C4-2B (cell line): ENCODE data around the gene ZNF580.

Experiments
- H3K27ac ChIP-seq: fragments of 450-650 bp; 2 replicates; pipeline ENCODE4 v1.5.1; 2017
- ZFX ChIP-seq: fragments of 450-650 bp; IDR thresholded peaks from 2 replicates; pipeline ENCODE4 v1.6.1; 2017
- TF ChIP-seq, protein P1 (sequence below): fragments of 450-650 bp; conservative IDR thresholded peaks from 2 replicates; pipeline ENCODE4 v1.5.1; 2017; ENCODE audit warnings: mild to moderate bottlenecking

The ZNF580 gene

DNA sequence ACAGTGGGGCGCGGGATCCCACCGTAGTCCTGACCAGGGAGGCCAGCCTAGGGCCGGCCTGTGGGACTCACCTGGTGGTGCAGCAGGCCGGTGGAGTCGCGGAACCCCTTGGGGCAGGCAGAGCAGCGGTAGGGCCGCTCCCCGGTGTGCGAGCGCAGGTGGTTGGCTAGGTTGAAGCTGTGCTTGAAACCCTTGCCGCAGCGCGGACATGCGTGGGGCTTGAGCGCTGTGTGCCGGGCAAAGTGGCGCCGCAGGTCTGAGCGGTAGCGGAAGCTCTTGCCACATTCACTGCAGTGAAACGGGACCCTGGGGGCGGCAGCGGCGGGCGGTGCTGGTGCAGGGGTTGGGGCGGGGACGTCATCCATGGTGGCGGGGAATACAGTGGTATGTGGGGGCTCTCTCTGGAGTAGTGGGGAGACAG is 43.3 kb upstream of the ZNF580 start:
- H3K27ac ChIP-seq = no peak overlapping the region
- TF ChIP-seq ZFX = no peak
- TF ChIP-seq, protein P1, sequence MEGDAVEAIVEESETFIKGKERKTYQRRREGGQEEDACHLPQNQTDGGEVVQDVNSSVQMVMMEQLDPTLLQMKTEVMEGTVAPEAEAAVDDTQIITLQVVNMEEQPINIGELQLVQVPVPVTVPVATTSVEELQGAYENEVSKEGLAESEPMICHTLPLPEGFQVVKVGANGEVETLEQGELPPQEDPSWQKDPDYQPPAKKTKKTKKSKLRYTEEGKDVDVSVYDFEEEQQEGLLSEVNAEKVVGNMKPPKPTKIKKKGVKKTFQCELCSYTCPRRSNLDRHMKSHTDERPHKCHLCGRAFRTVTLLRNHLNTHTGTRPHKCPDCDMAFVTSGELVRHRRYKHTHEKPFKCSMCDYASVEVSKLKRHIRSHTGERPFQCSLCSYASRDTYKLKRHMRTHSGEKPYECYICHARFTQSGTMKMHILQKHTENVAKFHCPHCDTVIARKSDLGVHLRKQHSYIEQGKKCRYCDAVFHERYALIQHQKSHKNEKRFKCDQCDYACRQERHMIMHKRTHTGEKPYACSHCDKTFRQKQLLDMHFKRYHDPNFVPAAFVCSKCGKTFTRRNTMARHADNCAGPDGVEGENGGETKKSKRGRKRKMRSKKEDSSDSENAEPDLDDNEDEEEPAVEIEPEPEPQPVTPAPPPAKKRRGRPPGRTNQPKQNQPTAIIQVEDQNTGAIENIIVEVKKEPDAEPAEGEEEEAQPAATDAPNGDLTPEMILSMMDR = no peak

- H3K27ac ChIP-seq = no peak overlapping the region
- TF ChIP-seq, protein P1 = no peak
- TF ChIP-seq ZFX = no peak
These were observed 42.8 kb upstream of the ZNF580 start for GRCh38 chr19:55598034-55598433.

DNA sequence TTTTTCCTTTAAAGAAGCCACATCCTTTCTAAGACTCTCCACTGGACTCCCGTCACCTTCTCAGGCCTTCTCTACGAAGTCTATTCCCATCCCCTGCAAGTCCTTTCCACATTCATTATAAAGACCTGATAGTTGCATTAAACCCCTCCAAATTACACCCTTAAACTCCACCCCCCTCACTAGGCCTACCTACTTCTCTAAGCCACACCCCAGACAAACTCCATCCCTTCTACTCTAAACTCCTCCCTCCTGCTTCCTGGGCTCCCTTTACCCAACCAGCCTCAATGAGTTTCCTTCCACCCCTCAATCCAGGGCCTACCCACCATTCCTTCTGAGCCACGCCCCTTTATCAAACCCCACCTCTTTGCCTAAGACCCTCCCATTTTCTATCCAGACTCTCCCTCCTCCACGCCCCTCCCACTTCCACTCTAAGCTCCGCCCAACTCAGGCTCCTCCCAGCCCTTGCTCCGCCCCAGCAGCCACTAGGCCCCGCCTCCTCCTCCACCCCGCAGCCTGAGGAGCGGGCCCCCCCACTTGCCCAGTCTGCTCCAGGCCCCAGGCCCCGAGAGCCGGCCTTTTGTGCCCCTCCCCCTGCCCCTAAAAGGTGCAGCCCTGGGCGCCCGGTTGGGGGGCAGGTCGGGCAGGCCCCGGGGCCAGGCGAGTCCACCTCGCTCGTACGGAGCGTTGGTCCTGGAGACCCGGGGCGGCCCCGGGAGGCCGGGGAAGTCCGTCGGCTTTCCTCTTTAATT is 41.9 kb upstream of the ZNF580 start:
- peak overlapping the region; percentile 91 for H3K27ac ChIP-seq
- TF ChIP-seq, protein P1 = no peak
- peak; percentile 23; the same call in 1 of the 2 replicates for TF ChIP-seq ZFX

GRCh38 chr19:55599468-55599841 is 41.3 kb upstream of the ZNF580 start, which contains the start of gene FIZ1:
Gene FIZ1, minus strand, starts transcription at chr19:55599517. Its CDS starts 1,652 bp downstream, at chr19:55597865.
- TF ChIP-seq, protein P1 = no peak
- no peak; the same call in 1 of the 2 replicates for TF ChIP-seq ZFX
- peak within 1 kb of the TSS; percentile 91 for H3K27ac ChIP-seq

DNA sequence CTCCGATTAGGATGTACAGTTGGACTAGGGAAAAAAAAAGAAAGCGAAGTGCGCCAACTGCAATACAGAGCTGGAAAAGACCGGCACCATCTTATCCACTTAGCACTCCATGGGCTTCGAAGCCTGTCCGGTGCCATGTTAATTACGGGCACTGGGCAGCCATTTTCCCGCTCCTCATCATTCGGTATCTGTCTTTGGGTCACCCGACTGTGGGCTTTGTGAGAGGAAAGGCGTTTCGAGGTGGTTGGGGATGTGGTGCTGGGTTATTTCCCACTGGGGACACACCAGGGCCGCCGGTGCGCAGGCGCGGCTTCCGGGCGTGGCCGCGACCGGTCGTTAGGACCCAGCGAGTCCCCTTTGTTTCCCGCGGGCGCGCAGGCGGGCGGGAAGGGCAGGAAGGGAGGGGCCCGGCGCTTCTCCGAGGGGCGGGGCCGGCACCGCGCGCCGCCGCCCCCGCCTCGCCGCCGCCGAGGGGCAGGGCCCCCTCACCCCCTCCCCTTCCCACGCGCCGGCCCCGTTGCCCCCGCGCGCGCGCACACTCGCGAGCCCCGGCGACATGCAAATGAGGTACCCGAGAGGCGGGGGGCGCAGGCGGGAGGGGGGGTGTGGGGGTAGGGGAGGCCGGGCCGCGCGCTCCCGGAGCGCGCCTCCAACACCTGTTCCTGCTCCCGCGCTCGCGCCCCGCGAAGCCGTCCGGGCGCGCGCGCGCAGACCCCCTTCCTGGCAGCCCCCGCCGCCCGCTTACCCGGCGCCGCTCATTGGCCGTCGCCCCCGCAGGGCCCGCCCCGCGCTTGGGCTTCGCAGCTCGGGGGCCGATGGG is 40.8 kb upstream of the ZNF580 start, which contains the start of gene ZNF524:
TSS of gene ZNF524 (plus strand) at position 447 of the 820 bp plus-strand sequence. CDS start 1,825 bp downstream, outside the sequence.
- TF ChIP-seq, protein P1 = no peak
- no peak for TF ChIP-seq ZFX
- peak within 1 kb of the TSS; percentile 91 for H3K27ac ChIP-seq

DNA sequence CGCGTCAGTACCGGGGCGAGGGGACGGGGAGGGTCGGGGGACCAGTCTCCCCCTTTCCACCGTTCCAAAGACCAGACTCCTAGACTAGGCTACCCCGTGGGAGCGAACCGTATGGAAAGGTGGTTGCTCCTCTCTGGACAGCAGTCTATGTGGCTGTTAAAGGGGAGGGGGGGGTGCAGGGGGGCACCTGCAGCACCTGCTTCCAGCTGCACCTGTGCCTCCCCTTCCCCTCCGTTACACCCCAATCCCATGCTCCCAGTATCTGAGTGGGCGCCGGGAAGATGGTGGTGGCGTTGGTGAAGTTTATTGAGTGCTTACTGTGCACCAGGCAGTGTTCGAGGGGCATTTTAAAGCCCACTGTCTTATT is 40.2 kb upstream of the ZNF580 start:
- H3K27ac ChIP-seq = peak overlapping the region; percentile 91
- TF ChIP-seq, protein P1 = no peak
- TF ChIP-seq ZFX = no peak

- TF ChIP-seq, protein P1 = no peak
- TF ChIP-seq ZFX = no peak
- H3K27ac ChIP-seq = peak overlapping the region; percentile 91
These were observed 39.7 kb upstream of the ZNF580 start for GRCh38 chr19:55601084-55601483.
